NCI-H2227 (cell line): ENCODE results near the gene PANK4.
"Not testable (repeated sequence)": the region's sequence is repeated elsewhere in the genome, so short reads cannot be mapped to it uniquely, and the experiment has no call there.

Experiments used
- DNase-seq: peaks from one replicate; lab custom pipeline; 2025; ENCODE audit not compliant: unreplicated experiment; lab: John Stamatoyannopoulos, UW

PANK4 gene

GRCh38 chr1:2525920-2526823 lies at the start of gene PANK4:
Gene PANK4, minus strand, starts transcription at chr1:2526596. Its CDS starts 9 bp downstream, at chr1:2526587.
- DNase-seq = peak; percentile 97

GRCh38 chr1:2574350-2574749 lies 48.0 kb upstream of the PANK4 start:
- DNase-seq = no peak

- DNase-seq = no peak
Observed at GRCh38 chr1:2573250-2573920, 47.0 kb upstream of the PANK4 start.

GRCh38 chr1:2571348-2571747 lies 45.0 kb upstream of the PANK4 start:
- no peak for DNase-seq

- DNase-seq = no peak
Observed at GRCh38 chr1:2570332-2570731, 43.9 kb upstream of the PANK4 start.

- DNase-seq = not testable (repeated sequence)
Observed at GRCh38 chr1:2569703-2570102, 43.3 kb upstream of the PANK4 start.

GRCh38 chr1:2569060-2569459 lies 42.7 kb upstream of the PANK4 start:
- DNase-seq = no peak

GRCh38 chr1:2568187-2568816 lies 41.9 kb upstream of the PANK4 start:
- DNase-seq = not testable (repeated sequence)

GRCh38 chr1:2567083-2567679 lies 40.8 kb upstream of the PANK4 start:
- no peak for DNase-seq

- no peak for DNase-seq
Observed at GRCh38 chr1:2566101-2567045, 40.0 kb upstream of the PANK4 start.

GRCh38 chr1:2564815-2565374 lies 38.5 kb upstream of the PANK4 start:
- DNase-seq = no peak

- DNase-seq = no peak
Observed at GRCh38 chr1:2564006-2564814, 37.8 kb upstream of the PANK4 start.

- no peak for DNase-seq
Observed at GRCh38 chr1:2563205-2563604, 36.8 kb upstream of the PANK4 start.

- DNase-seq = no peak
Observed at GRCh38 chr1:2561898-2562895, 35.8 kb upstream of the PANK4 start.

- DNase-seq = no peak
Observed at GRCh38 chr1:2561446-2561845, 35.0 kb upstream of the PANK4 start.

GRCh38 chr1:2560299-2561073 lies 34.1 kb upstream of the PANK4 start:
- DNase-seq = no peak
